ENCODE measurements around the gene FOXN4. TPM values are rescaled to one million over a fixed set of nuclear protein-coding genes. Genes with fewer than 3 reads are reported as not detected.

The FOXN4 gene
- total and polyA plus RNA-seq, 9 of the 15 experiments (the other 6 are each of a cell fraction or from before 2014, with no cell fraction given) = not detected

DNA sequence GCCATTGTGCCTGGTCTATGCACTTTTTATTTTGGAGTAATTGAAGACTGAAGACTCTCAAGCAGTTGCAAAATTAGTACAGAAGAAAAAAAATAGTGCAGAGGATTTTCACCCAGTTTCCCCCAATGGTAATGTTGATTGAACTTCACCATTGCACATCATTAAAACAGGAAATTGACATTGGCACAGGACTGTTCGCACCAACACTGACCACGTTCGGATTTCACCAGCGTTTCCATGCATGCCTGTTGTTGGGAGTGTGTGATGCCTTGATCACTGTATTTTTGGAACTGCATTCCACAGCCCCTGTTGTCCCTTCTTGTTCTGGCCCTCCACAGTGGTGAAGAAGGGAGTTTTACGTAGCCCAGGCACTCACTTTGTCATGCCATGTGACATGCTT lies 67.1 kb downstream of the FOXN4 start:
- Histone ChIP-seq H3K4me2 (ENCODE audit: insufficient read depth, low read length) (no peak overlapping the region), H3K9ac (ENCODE audit: insufficient read depth in 1 of 2, low read depth in 2 of 2, low read length in 2 of 2) (no peak overlapping the region), H3K4me1 (replicated peaks in 1 of 2; ENCODE audit: control insufficient read depth in 2 of 2, insufficient read depth in 2 of 2, low read length in 2 of 2) (no peaks in the 10 kb centered on the region; a peak in 1 of 5 replicates), H3K9me1 (ENCODE audit: control insufficient read depth, insufficient read depth, low read length) (no peaks in the 10 kb centered on the region), H3K9me3 (replicated peaks; ENCODE audit: control insufficient read depth, insufficient read depth, low read depth, low read length) (no peaks in the 10 kb centered on the region), H3K27me3 (ENCODE audit: control insufficient read depth in 2 of 2, insufficient read depth in 2 of 2, low read length in 2 of 2) (peaks cover 14 to 45% of the 10 kb centered on the region in 2 experiments; a peak in 4 of 5 replicates), H2AFZ (ENCODE audit: low read depth, low read length) (no peak overlapping the region), H3K4me3 (no peak overlapping the region), H3K36me3 (ENCODE audit: control insufficient read depth, insufficient read depth, low read length) (no peaks in the 10 kb centered on the region), H4K20me1 (replicated peaks; ENCODE audit: control insufficient read depth, insufficient read depth, low read length) (no peaks in the 10 kb centered on the region), H3K79me2 (ENCODE audit: control insufficient read depth, insufficient read depth, low read length) (no peaks in the 10 kb centered on the region), H3K27ac (ENCODE audit: extremely low read depth, low read depth, low read length) (no peak overlapping the region)
- WGBS (ENCODE audit: insufficient coverage, low coverage, missing lambda C conversion rate) = 12% methylated on average over 5 of the region's 5 CpGs
- ATAC-seq (no peak), FAIRE-seq (no peak), DNase-seq (ENCODE audit: extremely low read depth in 1 of 4, low spot score in 3 of 4) (no peak)
- ChIA-PET CTCF (ENCODE audit: low intra/inter-chr PET ratio) (no interaction called here), POLR2A (no interaction called here)
- TF ChIP-seq ZNF518B (CRISPR knock-in tag; IDR thresholded peaks at IDR 0.05) = no peak
- TF ChIP-seq MIER1 (IDR thresholded peaks at IDR 0.05; ENCODE audit: low read depth) = no peak
- no peak for TF ChIP-seq SRSF9 (IDR thresholded peaks at IDR 0.05; ENCODE audit: borderline replicate concordance, low read depth, low read length)
- TF ChIP-seq NEUROD1 (IDR thresholded peaks at IDR 0.05; ENCODE audit: borderline replicate concordance, low read depth, low read length, partially characterized antibody) = no peak
- no peak for TF ChIP-seq MCM2 (IDR thresholded peaks at IDR 0.05; ENCODE audit: low read depth)
- no peak for TF ChIP-seq CBX1 (IDR thresholded peaks at IDR 0.05; ENCODE audit: low read depth)
- no peak for TF ChIP-seq RBBP5 (IDR thresholded peaks at IDR 0.05; ENCODE audit: borderline replicate concordance, insufficient read depth, low read length, poor library complexity, severe bottlenecking)
- no peak for TF ChIP-seq SIX5 (IDR thresholded peaks at IDR 0.05; ENCODE audit: borderline replicate concordance in 1 of 2, insufficient read depth in 1 of 2, low read depth in 1 of 2, low read length in 2 of 2)
- TF ChIP-seq NCOA1 (IDR thresholded peaks at IDR 0.05; ENCODE audit: low read depth) = no peak
- no peak for TF ChIP-seq NR4A1 (CRISPR knock-in tag; IDR thresholded peaks at IDR 0.05)
- no peak for TF ChIP-seq NR4A1 (tag; IDR thresholded peaks at IDR 0.05)
- no peak for TF ChIP-seq FOSL1 (tag; conservative IDR thresholded peaks at IDR 0.05)
- no peak for TF ChIP-seq ZKSCAN3 (CRISPR knock-in tag; IDR thresholded peaks at IDR 0.05)
- TF ChIP-seq, protein P1, sequence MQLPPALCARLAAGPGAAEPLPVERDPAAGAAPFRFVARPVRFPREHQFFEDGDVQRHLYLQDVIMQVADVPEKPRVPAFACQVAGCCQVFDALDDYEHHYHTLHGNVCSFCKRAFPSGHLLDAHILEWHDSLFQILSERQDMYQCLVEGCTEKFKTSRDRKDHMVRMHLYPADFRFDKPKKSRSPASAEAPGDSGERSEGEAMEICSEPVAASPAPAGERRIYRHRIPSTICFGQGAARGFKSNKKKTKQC (CRISPR knock-in tag; IDR thresholded peaks at IDR 0.05) = no peak
- TF ChIP-seq HNRNPL (IDR thresholded peaks at IDR 0.05; ENCODE audit: low read depth, low read length) = no peak
- intact Hi-C loops (cut with micrococcal nuclease) (no loop called here), in situ Hi-C loops (cut with MboI) (no loop called here)
- no TSS peak for BruUV-seq (replicated peaks)
